Measurements from ENCODE around the gene MPRIP. TPM values are rescaled to one million over a fixed set of nuclear protein-coding genes. Genes with fewer than 3 reads are reported as not detected.

MPRIP gene
- total RNA-seq, 1 experiment from 2014 or later: 258 TPM

GRCh38 chr17:17116406-17116805, 74.1 kb downstream of the MPRIP start:
- H4K20me1 ChIP-seq (ENCODE audit: insufficient read depth): 0 out of 2 replicates have a peak, but pooled peaks cover 8% of the 10 kb centered on the region
- no peaks in the 10 kb centered on the region for H3K27me3 ChIP-seq (ENCODE audit: insufficient read depth, low read length)
- TF ChIP-seq, protein P1, sequence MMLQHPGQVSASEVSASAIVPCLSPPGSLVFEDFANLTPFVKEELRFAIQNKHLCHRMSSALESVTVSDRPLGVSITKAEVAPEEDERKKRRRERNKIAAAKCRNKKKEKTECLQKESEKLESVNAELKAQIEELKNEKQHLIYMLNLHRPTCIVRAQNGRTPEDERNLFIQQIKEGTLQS (IDR thresholded peaks at IDR 0.05): no peak
- no peak for TF ChIP-seq TCF7L2 (IDR thresholded peaks at IDR 0.05; ENCODE audit: borderline replicate concordance, extremely low read depth, insufficient read depth, insufficient read length)
- no peak for TF ChIP-seq EGR1 (IDR thresholded peaks at IDR 0.05; ENCODE audit: low read depth)
- no peak for TF ChIP-seq ZFX (IDR thresholded peaks at IDR 0.05)
- no peak for TF ChIP-seq ZNF274 (IDR thresholded peaks at IDR 0.05; ENCODE audit: low read depth, low read length)
- no peak for TF ChIP-seq FOSL1 (IDR thresholded peaks at IDR 0.05; ENCODE audit: low read depth)
- TF ChIP-seq RAD21 (IDR thresholded peaks at IDR 0.05; ENCODE audit: low read depth): no peak
- no peak for TF ChIP-seq POLR2AphosphoS5 (IDR thresholded peaks at IDR 0.05; ENCODE audit: low read depth, low read length)
- TF ChIP-seq CEBPB (IDR thresholded peaks at IDR 0.05; ENCODE audit: low read depth): no peak
- TF ChIP-seq, protein P2, sequence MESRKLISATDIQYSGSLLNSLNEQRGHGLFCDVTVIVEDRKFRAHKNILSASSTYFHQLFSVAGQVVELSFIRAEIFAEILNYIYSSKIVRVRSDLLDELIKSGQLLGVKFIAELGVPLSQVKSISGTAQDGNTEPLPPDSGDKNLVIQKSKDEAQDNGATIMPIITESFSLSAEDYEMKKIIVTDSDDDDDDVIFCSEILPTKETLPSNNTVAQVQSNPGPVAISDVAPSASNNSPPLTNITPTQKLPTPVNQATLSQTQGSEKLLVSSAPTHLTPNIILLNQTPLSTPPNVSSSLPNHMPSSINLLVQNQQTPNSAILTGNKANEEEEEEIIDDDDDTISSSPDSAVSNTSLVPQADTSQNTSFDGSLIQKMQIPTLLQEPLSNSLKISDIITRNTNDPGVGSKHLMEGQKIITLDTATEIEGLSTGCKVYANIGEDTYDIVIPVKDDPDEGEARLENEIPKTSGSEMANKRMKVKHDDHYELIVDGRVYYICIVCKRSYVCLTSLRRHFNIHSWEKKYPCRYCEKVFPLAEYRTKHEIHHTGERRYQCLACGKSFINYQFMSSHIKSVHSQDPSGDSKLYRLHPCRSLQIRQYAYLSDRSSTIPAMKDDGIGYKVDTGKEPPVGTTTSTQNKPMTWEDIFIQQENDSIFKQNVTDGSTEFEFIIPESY (IDR thresholded peaks at IDR 0.05; ENCODE audit: extremely low read depth, insufficient replicate concordance, low read length): no peak
- RAD21 ChIA-PET (ENCODE audit: low non-redundant PET in 1 of 2, low total read pairs in 2 of 2, uncharacterized antibody in 2 of 2, unreplicated experiment in 2 of 2): no interaction called here
- intact Hi-C loops (cut with micrococcal nuclease): no loop called here
- H3K36me3 ChIP-seq (ENCODE audit: control insufficient read depth in 1 of 2, insufficient read depth in 2 of 2, low read length in 2 of 2): no peaks in the 10 kb centered on the region
- CTCF ChIA-PET: no interaction called here
- H3K27ac ChIP-seq (ENCODE audit: low read depth, low read length): no peak overlapping the region
- POLR2A ChIA-PET: no interaction called here
- H3K4me2 ChIP-seq (ENCODE audit: low read length): no peak overlapping the region
- no peaks in the 10 kb centered on the region for H3K9me3 ChIP-seq (ENCODE audit: control insufficient read depth in 1 of 2, insufficient read depth in 1 of 2, low read depth in 1 of 2, low read length in 2 of 2)
- H3K4me3 ChIP-seq (replicated peaks in 1 of 2; ENCODE audit: low read depth in 1 of 2, low read length in 2 of 2): no peak overlapping the region
- no peak overlapping the region for H3K9ac ChIP-seq (ENCODE audit: low read length)
- no peaks in the 10 kb centered on the region for H3K9me2 ChIP-seq (ENCODE audit: insufficient read depth)
- no peak overlapping the region for H2AFZ ChIP-seq (ENCODE audit: low read depth, low read length, poor library complexity, severe bottlenecking)
- ATAC-seq (no peak), DNase-seq (ENCODE audit: low read depth, low spot score) (no peak)
- no TSS peak for BruUV-seq (replicated peaks)
- peaks cover 99% of the 10 kb centered on the region for H3K79me2 ChIP-seq (ENCODE audit: insufficient read depth, low read length)
- peaks cover 0 to 16% of the 10 kb centered on the region in 2 experiments; a peak in 1 of 4 replicates for H3K4me1 ChIP-seq (ENCODE audit: control insufficient read depth in 1 of 2, insufficient read depth in 2 of 2, low read length in 2 of 2)
